K562 (cell line): ENCODE results near the gene CALML3.

Experiments used
- CTCF ChIP-seq, 3 experiments: IDR thresholded peaks in 2 of 3; conservative IDR thresholded peaks in 1 of 3; 2 replicates each; pipeline ENCODE4 v1.5.1; 2011 to 2012; ENCODE audit warnings: low read length in 3 of 3, mild to moderate bottlenecking in 3 of 3, control low read depth in 2 of 3, improper control_type of control experiment in 1 of 3, inconsistent platforms in 1 of 3, low read depth in 1 of 3, mixed read lengths in 1 of 3, moderate library complexity in 1 of 3; ENCODE audit not compliant: insufficient read depth in 2 of 3
- CUX1 ChIP-seq: fragments of 200-800 bp; sonication (Bioruptor generic); IDR thresholded peaks from 2 replicates; pipeline ENCODE4 v1.6.1; 2016; ENCODE audit warnings: missing genetic modification characterization, missing compliant biosample characterization
- EP300 ChIP-seq: IDR thresholded peaks from 2 replicates; pipeline ENCODE4 v1.6.1; 2012; ENCODE audit warnings: low read length, improper control_type of control experiment
- HDGF ChIP-seq: fragments of 450-650 bp; IDR thresholded peaks from 2 replicates; pipeline ENCODE4 v1.6.1; 2016
- KDM4B ChIP-seq, 2 experiments: fragments of 450-650 bp in 1 of 2; sonication (generic) in 1 of 2; IDR thresholded peaks; 2 replicates each; pipeline ENCODE4 v1.6.1; 2016 to 2017; ENCODE audit warnings: borderline replicate concordance in 2 of 2, antibody characterized with exemption in 1 of 2, low read depth in 1 of 2, mild to moderate bottlenecking in 1 of 2
- MBD1 ChIP-seq: fragments of 250-450 bp; sonication (Bioruptor Pico); IDR thresholded peaks from 2 replicates; pipeline ENCODE4 v1.8.0; 2022; ENCODE audit warnings: inconsistent platforms
- POLR2H ChIP-seq: IDR thresholded peaks from 2 replicates; pipeline ENCODE4 v1.6.1; 2016; ENCODE audit warnings: missing genetic modification characterization, low read depth, mild to moderate bottlenecking, control low read depth, missing compliant biosample characterization, moderate library complexity
- PRPF4 ChIP-seq: fragments of 200-400 bp; formaldehyde crosslinking; IDR thresholded peaks from one replicate; pipeline ENCODE4 v1.6.1; 2017; ENCODE audit warnings: low read length, low read depth, mild to moderate bottlenecking; ENCODE audit not compliant: insufficient read depth, poor library complexity, severe bottlenecking
- SAFB2 ChIP-seq: fragments of 200-400 bp; formaldehyde crosslinking; IDR thresholded peaks from 2 replicates; pipeline ENCODE4 v1.6.1; 2018; ENCODE audit warnings: borderline replicate concordance, low read length, low read depth, moderate library complexity; ENCODE audit not compliant: severe bottlenecking
- TBP ChIP-seq: optimal IDR thresholded peaks from 2 replicates; pipeline ENCODE3; 2011; ENCODE audit warnings: low read depth, low read length, improper control_type of control experiment
- ZEB2 ChIP-seq: fragments of 450-650 bp; IDR thresholded peaks from 2 replicates; pipeline ENCODE4 v1.6.1; 2016
- ZFP36 ChIP-seq: fragments of 150-350 bp; IDR thresholded peaks from 2 replicates; pipeline ENCODE4 v1.6.1; 2018; ENCODE audit warnings: low read length, low read depth; ENCODE audit not compliant: partially characterized antibody
- ZNF212 ChIP-seq: fragments of 450-650 bp; formaldehyde crosslinking; IDR thresholded peaks from 2 replicates; pipeline ENCODE4 v1.4.0; 2020; ENCODE audit warnings: mild to moderate bottlenecking

- TF ChIP-seq TBP (no peak), PRPF4 (no peak), ZFP36 (no peak), CTCF (IDR thresholded peaks at IDR 0.05 in 2 of 3, conservative IDR thresholded peaks at IDR 0.05 in 1 of 3; ENCODE audit: insufficient read depth in 2 of 3, low read depth in 1 of 3, low read length in 3 of 3) (no peak), ZNF212 (CRISPR knock-in tag) (no peak), ZEB2 (no peak), KDM4B (IDR thresholded peaks at IDR 0.05; ENCODE audit: borderline replicate concordance in 2 of 2, low read depth in 1 of 2) (no peak), EP300 (no peak), SAFB2 (no peak), POLR2H (tag) (no peak), MBD1 (CRISPR knock-in tag) (no peak), HDGF (no peak), CUX1 (CRISPR knock-in tag) (no peak)
Observed at GRCh38 chr10:5546891-5547680, 22.3 kb downstream of the CALML3 start.
